OCI-LY7 (cell line): ENCODE results near the gene FAM227B. TPM values are rescaled to one million over a fixed set of nuclear protein-coding genes. Genes with fewer than 3 reads are reported as not detected.
"Not testable (repeated sequence)": the region's sequence is repeated elsewhere in the genome, so short reads cannot be mapped to it uniquely, and the experiment has no call there.

Experiments used
- Bru-seq: library from RNA; stranded (reverse); fragments of 400-500 nt; gene quantifications from one replicate; lab custom pipeline; 2021; lab: Mats Ljungman, UMichigan
- BruChase-seq, 2 experiments: library from RNA; stranded (reverse); fragments of 400-500 nt; gene quantifications; one replicate each; lab custom pipeline; 2021; lab: Mats Ljungman, UMichigan
- BruUV-seq: library from RNA; stranded (reverse); fragments of 400-500 nt; replicated peaks from 2 replicates; lab custom pipeline; 2021; lab: Mats Ljungman, UMichigan
- CTCF ChIA-PET: fragments of 300-600 bp; sonication (Branson Sonifier 250); formaldehyde crosslinking; loops from one replicate; lab custom pipeline; 2022; ENCODE audit warnings: antibody characterized with exemption; ENCODE audit not compliant: unreplicated experiment; lab: Charles Lee
- POLR2A ChIA-PET: fragments of 300-600 bp; sonication (Branson Sonifier 250); formaldehyde crosslinking; loops from one replicate; lab custom pipeline; 2022; ENCODE audit warnings: antibody characterized with exemption; lab: Charles Lee
- DNase-seq: peaks from one replicate; pipeline ENCODE4 v3.0.0-alpha.2; 2015; ENCODE audit warnings: low spot score
- H2AFZ ChIP-seq: fragments of 200-600 bp; sonication (generic), shearing (Covaris generic); 2 replicates; pipeline ENCODE4 v1.6.1; 2014; ENCODE audit warnings: mild to moderate bottlenecking, antibody characterized with exemption, low read length, moderate library complexity
- H3K27ac ChIP-seq: fragments of 200-600 bp; sonication (generic); 2 replicates; pipeline ENCODE4 v1.5.1; 2014; ENCODE audit warnings: mixed run types, low read depth, mild to moderate bottlenecking, moderate library complexity, low read length, inconsistent platforms; ENCODE audit not compliant: poor library complexity, severe bottlenecking
- H3K36me3 ChIP-seq: fragments of 200-600 bp; sonication (generic); 2 replicates; pipeline ENCODE4 v1.6.1; 2014; ENCODE audit warnings: mild to moderate bottlenecking, antibody characterized with exemption, low read length, moderate library complexity, mixed read lengths; ENCODE audit not compliant: insufficient read depth
- H3K4me1 ChIP-seq: fragments of 200-600 bp; sonication (generic); 2 replicates; pipeline ENCODE4 v1.5.1; 2014; ENCODE audit warnings: mild to moderate bottlenecking, low read length; ENCODE audit not compliant: insufficient read depth, poor library complexity, severe bottlenecking
- H3K4me2 ChIP-seq: fragments of 200-600 bp; sonication (generic); 2 replicates; pipeline ENCODE4 v1.6.1; 2014; ENCODE audit warnings: mild to moderate bottlenecking, low read length
- H3K4me3 ChIP-seq: fragments of 200-600 bp; sonication (generic); 2 replicates; pipeline ENCODE4 v1.5.1; 2014; ENCODE audit warnings: mild to moderate bottlenecking, low read depth, low read length; ENCODE audit not compliant: poor library complexity, severe bottlenecking
- H3K79me2 ChIP-seq: fragments of 200-600 bp; sonication (generic); 2 replicates; pipeline ENCODE4 v1.6.1; 2016; ENCODE audit warnings: low read depth, mild to moderate bottlenecking, low read length, moderate library complexity, mixed read lengths; ENCODE audit not compliant: insufficient read depth
- H3K9me2 ChIP-seq: fragments of 200-600 bp; sonication (generic); 2 replicates; pipeline ENCODE4 v1.6.1; 2016; ENCODE audit warnings: mild to moderate bottlenecking, low read length, mixed read lengths; ENCODE audit not compliant: insufficient read depth
- H3K9me3 ChIP-seq: fragments of 200-600 bp; sonication (generic); 2 replicates; pipeline ENCODE4 v1.6.1; 2014; ENCODE audit warnings: mild to moderate bottlenecking, mixed run types, low read length, mixed read lengths
- H4K20me1 ChIP-seq: fragments of 200-600 bp; sonication (generic); 2 replicates; pipeline ENCODE4 v1.6.1; 2014; ENCODE audit warnings: mild to moderate bottlenecking, antibody characterized with exemption, low read length, moderate library complexity, mixed read lengths; ENCODE audit not compliant: insufficient read depth
- EZH2phosphoT487 ChIP-seq: fragments of 200-600 bp; sonication (generic); IDR thresholded peaks from 2 replicates; pipeline ENCODE4 v1.6.1; 2018; ENCODE audit warnings: low read depth, borderline replicate concordance, mild to moderate bottlenecking, mixed run types, antibody characterized with exemption, low read length, moderate library complexity, mixed read lengths
- intact Hi-C: fragments of 100-400 bp; cut with micrococcal nuclease; formaldehyde crosslinking; loops from one replicate; pipeline ENCODE4 v1.10.0; 2022; ENCODE audit not compliant: unreplicated experiment
- long read RNA-seq: library from polyadenylated mRNA; stranded (forward); transcript quantifications from one replicate; pipeline ENCODE4 v2.0.0, GENCODE V29; 2022
- total RNA-seq, 2 experiments: library from RNA; depleted of rRNA in 1 of 2; stranded (reverse); fragments of >200 nt in 1 of 2; shearing (Covaris generic) in 1 of 2; gene quantifications; 2 replicates each; pipeline ENCODE4 v1.2.3, GENCODE V29; 2014 to 2022
- TF ChIP-seq, protein P1 (sequence below): fragments of 200-600 bp; sonication (generic); conservative IDR thresholded peaks from 2 replicates; pipeline ENCODE4 v1.5.1; 2014; ENCODE audit warnings: mild to moderate bottlenecking, antibody characterized with exemption, low read length, moderate library complexity, mixed read lengths

The FAM227B gene, protein sequence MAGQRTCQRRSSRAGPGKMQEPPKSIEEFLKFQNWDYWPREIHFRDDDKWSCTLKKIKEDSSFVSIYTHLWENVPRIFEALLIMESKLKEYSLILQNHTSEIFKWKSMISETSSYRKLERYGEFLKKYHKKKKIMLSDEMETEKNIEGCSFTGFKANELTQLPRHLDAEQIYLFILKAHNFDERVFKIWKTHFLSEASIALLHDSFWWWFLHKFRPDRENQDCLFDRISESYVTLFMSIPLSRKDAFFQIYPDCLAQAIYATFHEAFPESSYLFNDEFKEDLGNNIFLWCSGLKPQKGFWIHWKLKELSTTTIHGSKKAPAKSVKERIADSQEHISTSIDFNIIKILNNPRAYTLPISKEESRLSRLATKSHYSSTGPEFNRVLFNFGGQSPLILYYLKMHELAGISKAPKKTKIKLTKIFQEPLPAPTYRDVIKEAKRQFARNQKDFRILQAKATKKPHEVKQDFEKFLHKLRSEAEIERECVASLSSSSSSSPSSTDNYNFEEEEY
- total RNA-seq (2014; rRNA removed; shearing (Covaris generic)) (2.9 and 3.2 TPM in 2 replicates), total RNA-seq (2022) (5.1 and 6.2 TPM in 2 replicates), Bru-seq, nascent RNA (percentile 32 among the genes with signal in this experiment), BruChase-seq, experiment 1, labeled RNA remaining after a 6-hour chase (percentile 29 among the genes with signal in this experiment), BruChase-seq, experiment 2, labeled RNA remaining after a 2-hour chase (percentile 34 among the genes with signal in this experiment)
- long read RNA-seq, partial matches to known transcripts: 1 of 19 reads
- long read RNA-seq, other reads (novel, unspliced or antisense): 18 of 19 reads

DNA sequence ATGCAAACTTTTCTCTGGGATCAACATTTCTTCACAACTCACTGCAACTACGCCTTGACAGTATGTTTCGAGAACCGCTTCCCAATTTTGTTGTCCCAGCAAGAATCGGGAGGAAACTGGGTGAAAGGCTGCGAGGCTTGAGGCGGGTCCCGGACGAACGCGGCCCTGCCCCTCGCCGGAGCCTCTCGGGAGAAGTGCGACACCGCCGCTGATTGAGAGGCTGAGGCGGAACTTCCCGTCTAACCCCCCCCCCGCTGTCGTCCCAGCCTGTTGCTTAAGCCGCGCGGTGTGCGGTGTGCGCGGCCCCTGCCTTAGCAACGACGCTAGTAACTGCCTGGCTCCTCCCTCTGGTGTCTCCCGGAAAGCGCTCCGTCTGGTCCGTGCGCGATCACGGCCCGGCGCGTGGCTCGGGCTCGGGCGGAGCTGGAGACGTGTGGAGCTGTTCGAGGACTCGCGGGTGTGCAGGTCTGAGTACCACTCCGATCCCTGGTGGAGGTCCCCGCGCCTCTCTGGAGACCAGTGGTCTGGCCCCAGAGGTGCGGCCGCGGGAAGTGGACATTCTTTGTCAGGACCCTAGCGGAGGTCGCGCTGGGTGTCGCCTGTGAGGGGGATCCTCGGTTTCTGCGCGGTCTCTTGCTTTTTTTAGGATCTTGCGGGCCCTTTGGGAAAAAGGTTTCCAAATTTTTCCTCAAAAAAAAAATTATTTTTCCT is at the start of gene FAM227B, which contains the start of gene DTWD1:
FAM227B (minus strand) TSS at position 161 of the 711 bp plus-strand sequence. CDS start 5,647 bp downstream, outside the sequence.
DTWD1 (plus strand) TSS at position 391 of the 711 bp plus-strand sequence. CDS start 4,120 bp downstream, outside the sequence.
- POLR2A ChIA-PET: interaction anchor here (0.6 to 1.0 kb wide), 5 partner anchors 10 to 1334 kb away, joined by 3 to 4 read pairs (median 3); partner anchors contain the start of gene COPS2
- intact Hi-C loops: loop anchor here (2.0 to 10.0 kb wide), 4 partner anchors 466 to 1286 kb away; partner anchors contain the start of genes COPS2, DUT, EID1 and SECISBP2L
- CTCF ChIA-PET: no interaction called here

DNA sequence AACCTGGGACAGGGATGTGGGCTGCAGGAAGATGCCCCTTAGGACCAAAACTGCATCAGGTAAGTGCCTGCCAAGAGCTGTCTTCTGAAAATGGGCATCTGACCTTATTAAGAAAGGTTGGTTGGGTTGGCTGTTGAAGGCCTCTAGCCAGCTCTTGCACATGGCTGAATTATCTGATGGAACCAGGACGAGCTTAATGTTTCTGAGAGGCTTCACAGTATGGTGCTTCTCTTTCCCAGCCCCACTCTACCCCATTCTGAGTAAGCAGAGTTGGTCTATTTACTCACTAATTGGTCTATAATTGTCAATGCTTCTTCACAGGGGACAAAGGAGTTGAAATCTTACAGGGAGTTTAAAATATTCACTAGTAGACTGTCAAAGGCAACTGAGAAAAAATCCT is 48.7 kb upstream of the FAM227B start:
- BruUV-seq: no TSS peak
- H2AFZ ChIP-seq: no peak overlapping the region
- TF ChIP-seq, protein P1, sequence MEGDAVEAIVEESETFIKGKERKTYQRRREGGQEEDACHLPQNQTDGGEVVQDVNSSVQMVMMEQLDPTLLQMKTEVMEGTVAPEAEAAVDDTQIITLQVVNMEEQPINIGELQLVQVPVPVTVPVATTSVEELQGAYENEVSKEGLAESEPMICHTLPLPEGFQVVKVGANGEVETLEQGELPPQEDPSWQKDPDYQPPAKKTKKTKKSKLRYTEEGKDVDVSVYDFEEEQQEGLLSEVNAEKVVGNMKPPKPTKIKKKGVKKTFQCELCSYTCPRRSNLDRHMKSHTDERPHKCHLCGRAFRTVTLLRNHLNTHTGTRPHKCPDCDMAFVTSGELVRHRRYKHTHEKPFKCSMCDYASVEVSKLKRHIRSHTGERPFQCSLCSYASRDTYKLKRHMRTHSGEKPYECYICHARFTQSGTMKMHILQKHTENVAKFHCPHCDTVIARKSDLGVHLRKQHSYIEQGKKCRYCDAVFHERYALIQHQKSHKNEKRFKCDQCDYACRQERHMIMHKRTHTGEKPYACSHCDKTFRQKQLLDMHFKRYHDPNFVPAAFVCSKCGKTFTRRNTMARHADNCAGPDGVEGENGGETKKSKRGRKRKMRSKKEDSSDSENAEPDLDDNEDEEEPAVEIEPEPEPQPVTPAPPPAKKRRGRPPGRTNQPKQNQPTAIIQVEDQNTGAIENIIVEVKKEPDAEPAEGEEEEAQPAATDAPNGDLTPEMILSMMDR: no peak
- TF ChIP-seq EZH2phosphoT487: no peak
- DNase-seq: no peak
- H3K4me2 ChIP-seq: no peak overlapping the region
- intact Hi-C loops: no loop called here
- POLR2A ChIA-PET: interaction anchor here (1.0 kb wide), 1 partner anchor 29 kb away, joined by 3 read pairs; no protein-coding TSS in a partner anchor
- no peaks in the 10 kb centered on the region for H3K4me1 ChIP-seq
- H3K9me3 ChIP-seq: no peaks in the 10 kb centered on the region
- H3K4me3 ChIP-seq: no peak overlapping the region
- H3K9me2 ChIP-seq: no peaks in the 10 kb centered on the region
- CTCF ChIA-PET: no interaction called here
- H3K79me2 ChIP-seq: no peaks in the 10 kb centered on the region
- no peak overlapping the region for H3K27ac ChIP-seq
- no peaks in the 10 kb centered on the region for H3K36me3 ChIP-seq
- no peaks in the 10 kb centered on the region for H4K20me1 ChIP-seq

More for the DNA sequence above, at the start of gene FAM227B, which contains the start of gene DTWD1:
- peaks cover 18% of the 10 kb centered on the region for H3K36me3 ChIP-seq
- DNase-seq: peak; percentile 97
- peak within 1 kb of the TSS; percentile 96 for H2AFZ ChIP-seq
- peak within 1 kb of the TSS; percentile 82 for H3K4me2 ChIP-seq
- peaks cover 17% of the 10 kb centered on the region for H3K4me1 ChIP-seq
- H3K4me3 ChIP-seq: peak within 1 kb of the TSS; percentile 86
- H3K27ac ChIP-seq: peak within 1 kb of the TSS; percentile 54
- H3K79me2 ChIP-seq: peaks cover 18% of the 10 kb centered on the region; the same call in 1 of the 2 replicates
- no peaks in the 10 kb centered on the region for H3K9me2 ChIP-seq
- BruUV-seq: no TSS peak
- no peaks in the 10 kb centered on the region for H4K20me1 ChIP-seq
- TF ChIP-seq, protein P1: 0 out of 2 replicates have a peak, but pooled peaks have one; percentile 6
- no peak for TF ChIP-seq EZH2phosphoT487
- H3K9me3 ChIP-seq: peaks cover 21% of the 10 kb centered on the region; the same call in 1 of the 2 replicates

DNA sequence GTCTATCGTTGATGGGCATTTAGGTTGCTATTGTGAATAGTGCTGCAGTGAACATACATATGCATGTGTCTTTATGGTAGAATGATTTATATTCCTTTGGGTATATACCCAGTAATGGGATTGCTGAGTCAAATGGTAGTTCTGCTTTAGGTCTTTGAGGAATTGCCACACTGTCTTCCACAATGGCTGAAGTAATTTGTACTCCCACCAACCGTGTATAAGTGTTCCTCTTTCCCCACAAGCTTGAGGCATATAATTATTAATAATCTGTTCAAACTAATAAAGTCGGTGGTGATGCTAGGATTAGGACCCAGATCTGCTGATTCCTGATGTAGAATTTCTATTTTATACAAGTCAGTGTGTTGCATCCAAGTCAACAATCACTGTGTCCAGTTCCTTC is 45.9 kb upstream of the FAM227B start:
- H3K27ac ChIP-seq, H3K4me3 ChIP-seq, H3K4me2 ChIP-seq, BruUV-seq, H3K9me2 ChIP-seq, DNase-seq, intact Hi-C loops, POLR2A ChIA-PET, H3K79me2 ChIP-seq, H3K9me3 ChIP-seq, H4K20me1 ChIP-seq, H2AFZ ChIP-seq, CTCF ChIA-PET, H3K36me3 ChIP-seq, H3K4me1 ChIP-seq: not testable (repeated sequence)
